Natural killer cell (primary cell): Measurements from ENCODE around the gene PDE4D. TPM values are rescaled to one million over a fixed set of nuclear protein-coding genes. Genes with fewer than 3 reads are reported as not detected.

ENCODE experiments used
- ATAC-seq, 3 donors: fragments of 150-1000 bp in 2 of 3; fragments of 200-7000 bp in 1 of 3; cut with Tn5 transposase; 1 replicate in 1 of 3; 2 replicates in 2 of 3; pipeline ENCODE4 v1.10.0; 2021; ENCODE audit warnings: mild to moderate bottlenecking in 2 of 3, moderate library complexity in 2 of 3
- DNase-seq, 2 donors: peaks; one replicate each; pipeline versions ENCODE4 v3.0.0 to v3.0.0-alpha.2; 2013 to 2021; ENCODE audit warnings: mixed read lengths in 1 of 2
- H3K27ac ChIP-seq: one replicate; pipeline ENCODE4 v1.5.1; 2013; ENCODE audit warnings: mild to moderate bottlenecking, low read length
- H3K27me3 ChIP-seq: one replicate; pipeline ENCODE4 v1.6.1; 2013; ENCODE audit warnings: low read length; ENCODE audit not compliant: control insufficient read depth, insufficient read depth
- H3K36me3 ChIP-seq: one replicate; pipeline ENCODE4 v1.6.1; 2013; ENCODE audit warnings: low read length; ENCODE audit not compliant: control insufficient read depth, insufficient read depth
- H3K4me1 ChIP-seq: one replicate; pipeline ENCODE4 v1.6.1; 2013; ENCODE audit warnings: low read length; ENCODE audit not compliant: control insufficient read depth, insufficient read depth
- H3K4me3 ChIP-seq: one replicate; pipeline ENCODE4 v1.5.1; 2013; ENCODE audit warnings: low read length
- H3K9me3 ChIP-seq: one replicate; pipeline ENCODE4 v1.6.1; 2013; ENCODE audit warnings: low read length; ENCODE audit not compliant: control insufficient read depth, insufficient read depth
- H3K27ac Mint-ChIP-seq, 2 donors: one replicate each; pipeline ENCODE4 v1.8.0; 2022; ENCODE audit warnings: mild to moderate bottlenecking in 2 of 2, mixed read lengths in 2 of 2, moderate library complexity in 1 of 2
- H3K27me3 Mint-ChIP-seq, 2 donors: one replicate each; pipeline ENCODE4 v1.8.0; 2022; ENCODE audit warnings: low read depth in 2 of 2, mixed read lengths in 2 of 2
- H3K36me3 Mint-ChIP-seq: one replicate; pipeline ENCODE4 v1.8.0; 2022; ENCODE audit warnings: mixed read lengths
- H3K4me1 Mint-ChIP-seq, 2 donors: one replicate each; pipeline ENCODE4 v1.8.0; 2022; ENCODE audit warnings: mixed read lengths in 2 of 2
- H3K4me3 Mint-ChIP-seq: one replicate; pipeline ENCODE4 v1.8.0; 2022; ENCODE audit warnings: mild to moderate bottlenecking, moderate library complexity, mixed read lengths
- H3K9me3 Mint-ChIP-seq, 2 donors: one replicate each; pipeline ENCODE4 v1.8.0; 2022; ENCODE audit warnings: mixed read lengths in 2 of 2
- WGBS: methylation state at CpG from one replicate; pipeline ENCODE4 v1.1.7; 2013; ENCODE audit warnings: missing lambda C conversion rate; ENCODE audit not compliant: insufficient coverage; 5-methylcytosine and 5-hydroxymethylcytosine counted together
- intact Hi-C: fragments of 100-400 bp; cut with micrococcal nuclease; formaldehyde crosslinking; loops from one replicate; pipeline ENCODE4 v1.14.2; 2022
- total RNA-seq, 4 donors: library from RNA; stranded (reverse); fragments of 120-200 nt in 1 of 4; gene quantifications; one replicate each; pipeline versions ENCODE4 v1.2.3 to v1.2.4, GENCODE V29; 2013 to 2022
- TF ChIP-seq, protein P1 (sequence below): fragments of 200-600 bp; IDR thresholded peaks from one replicate; pipeline ENCODE4 v1.8.0; 2022; ENCODE audit warnings: antibody characterized with exemption

PDE4D gene
- total RNA-seq, 3 donors from 2014 or later (not counting 1 experiment from before 2014, with no cell fraction given), result 109 to 170 (median 116) TPM

DNA sequence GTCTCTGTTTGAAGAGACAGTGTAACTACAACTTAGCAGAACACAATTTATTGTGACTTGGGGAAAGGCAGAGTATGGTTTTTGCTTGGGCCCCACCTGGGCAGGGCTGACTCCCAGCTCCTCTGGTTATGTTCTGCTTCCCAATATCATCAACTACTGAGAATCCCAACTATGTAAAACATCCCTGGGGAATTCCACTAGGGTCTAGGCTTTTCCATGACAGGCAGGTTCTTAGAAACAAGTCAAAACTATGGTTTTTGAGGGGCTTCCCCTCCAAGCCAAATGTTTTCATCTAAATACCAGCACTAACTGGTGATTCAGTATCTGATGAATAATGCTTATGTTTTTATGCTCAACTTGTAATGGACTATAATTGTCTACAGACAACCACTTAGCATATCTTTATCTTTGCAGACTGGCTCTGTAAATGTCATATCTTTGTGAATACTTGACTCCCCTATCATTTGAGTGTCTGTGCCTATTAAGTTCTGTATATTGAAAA lies 409.5 kb downstream of the PDE4D start:
- Mint-ChIP-seq H3K4me3 (no peak overlapping the region), H3K9me3 (no peaks in the 10 kb centered on the region), H3K27ac (no peak overlapping the region), H3K27me3 (peaks cover 5 to 7% of the 10 kb centered on the region in 2 donors), H3K36me3 (no peaks in the 10 kb centered on the region), H3K4me1 (no peaks in the 10 kb centered on the region)
- Histone ChIP-seq H3K36me3 (no peaks in the 10 kb centered on the region), H3K27ac (no peak overlapping the region), H3K27me3 (no peaks in the 10 kb centered on the region), H3K4me1 (no peaks in the 10 kb centered on the region), H3K9me3 (no peaks in the 10 kb centered on the region), H3K4me3 (no peak overlapping the region)
- DNase-seq, result no peak
- no peak for ATAC-seq
- TF ChIP-seq, protein P1, sequence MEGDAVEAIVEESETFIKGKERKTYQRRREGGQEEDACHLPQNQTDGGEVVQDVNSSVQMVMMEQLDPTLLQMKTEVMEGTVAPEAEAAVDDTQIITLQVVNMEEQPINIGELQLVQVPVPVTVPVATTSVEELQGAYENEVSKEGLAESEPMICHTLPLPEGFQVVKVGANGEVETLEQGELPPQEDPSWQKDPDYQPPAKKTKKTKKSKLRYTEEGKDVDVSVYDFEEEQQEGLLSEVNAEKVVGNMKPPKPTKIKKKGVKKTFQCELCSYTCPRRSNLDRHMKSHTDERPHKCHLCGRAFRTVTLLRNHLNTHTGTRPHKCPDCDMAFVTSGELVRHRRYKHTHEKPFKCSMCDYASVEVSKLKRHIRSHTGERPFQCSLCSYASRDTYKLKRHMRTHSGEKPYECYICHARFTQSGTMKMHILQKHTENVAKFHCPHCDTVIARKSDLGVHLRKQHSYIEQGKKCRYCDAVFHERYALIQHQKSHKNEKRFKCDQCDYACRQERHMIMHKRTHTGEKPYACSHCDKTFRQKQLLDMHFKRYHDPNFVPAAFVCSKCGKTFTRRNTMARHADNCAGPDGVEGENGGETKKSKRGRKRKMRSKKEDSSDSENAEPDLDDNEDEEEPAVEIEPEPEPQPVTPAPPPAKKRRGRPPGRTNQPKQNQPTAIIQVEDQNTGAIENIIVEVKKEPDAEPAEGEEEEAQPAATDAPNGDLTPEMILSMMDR, result no peak
- intact Hi-C loops, result no loop called here

DNA sequence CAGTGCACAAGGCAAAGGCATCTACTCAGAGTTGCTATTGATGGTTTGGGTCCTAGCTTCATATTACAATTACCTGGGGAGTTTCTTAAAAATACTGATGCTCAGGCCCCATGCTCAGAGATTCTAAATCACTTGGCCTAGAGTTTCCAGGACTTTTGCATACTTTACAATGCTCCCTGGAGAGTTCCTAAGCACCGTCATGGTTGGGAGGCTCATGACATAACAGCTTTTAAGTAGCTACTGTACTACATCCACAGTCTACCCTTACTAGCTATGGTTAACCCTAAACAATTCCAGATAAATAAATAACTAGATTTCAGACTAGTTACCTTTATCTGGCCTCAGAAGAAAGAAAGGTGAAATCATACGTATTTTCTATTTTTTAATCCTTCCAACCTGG lies 414.4 kb downstream of the PDE4D start:
- DNase-seq (no peak), ATAC-seq (no peak)
- WGBS, result 66% methylated on average over 2 of the region's 2 CpGs
- no peak overlapping the region for H3K4me3 ChIP-seq
- TF ChIP-seq, protein P1, result no peak
- H3K4me3 Mint-ChIP-seq, result no peak overlapping the region
- intact Hi-C loops, result no loop called here
- H3K9me3 Mint-ChIP-seq, result peaks cover 0 to 2% of the 10 kb centered on the region in 2 donors
- H3K27ac Mint-ChIP-seq, result no peak overlapping the region
- no peak overlapping the region for H3K27ac ChIP-seq
- no peaks in the 10 kb centered on the region for H3K4me1 ChIP-seq
- peaks cover 0 to 5% of the 10 kb centered on the region in 2 donors for H3K27me3 Mint-ChIP-seq
- no peaks in the 10 kb centered on the region for H3K9me3 ChIP-seq
- no peaks in the 10 kb centered on the region for H3K4me1 Mint-ChIP-seq
- no peaks in the 10 kb centered on the region for H3K27me3 ChIP-seq
- no peaks in the 10 kb centered on the region for H3K36me3 Mint-ChIP-seq
- no peaks in the 10 kb centered on the region for H3K36me3 ChIP-seq

DNA sequence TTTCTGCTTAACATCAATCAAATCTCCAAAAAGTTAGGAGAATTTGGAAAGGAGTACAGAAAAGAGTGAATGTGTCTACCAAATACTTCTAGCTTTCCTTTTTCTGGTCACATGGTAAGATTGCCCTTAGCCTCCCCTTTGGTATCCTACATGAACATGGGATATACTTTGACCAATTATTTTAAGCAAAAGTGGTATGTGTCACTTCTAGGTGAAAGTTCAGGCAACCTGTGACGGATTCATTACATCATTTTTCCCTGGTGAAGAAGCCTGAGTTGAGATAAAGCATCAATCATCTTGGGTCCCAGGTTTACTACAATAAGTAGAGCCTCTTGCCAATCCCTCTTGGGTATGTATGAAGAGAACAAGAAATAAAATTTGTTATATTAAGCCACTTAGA lies 419.2 kb downstream of the PDE4D start:
- no peaks in the 10 kb centered on the region for H3K4me1 ChIP-seq
- no peaks in the 10 kb centered on the region for H3K36me3 ChIP-seq
- no peaks in the 10 kb centered on the region for H3K9me3 ChIP-seq
- no peak overlapping the region for H3K4me3 Mint-ChIP-seq
- 89% methylated on average over 1 of the region's 1 CpG for WGBS
- no peaks in the 10 kb centered on the region for H3K27me3 Mint-ChIP-seq
- intact Hi-C loops, result no loop called here
- TF ChIP-seq, protein P1, result no peak
- H3K4me3 ChIP-seq, result no peak overlapping the region
- no peaks in the 10 kb centered on the region for H3K4me1 Mint-ChIP-seq
- DNase-seq (no peak), ATAC-seq (no peak)
- H3K27ac ChIP-seq, result no peak overlapping the region
- no peaks in the 10 kb centered on the region for H3K36me3 Mint-ChIP-seq
- no peak overlapping the region for H3K27ac Mint-ChIP-seq
- no peaks in the 10 kb centered on the region for H3K27me3 ChIP-seq
- H3K9me3 Mint-ChIP-seq, result peaks cover 0 to 2% of the 10 kb centered on the region in 2 donors

DNA sequence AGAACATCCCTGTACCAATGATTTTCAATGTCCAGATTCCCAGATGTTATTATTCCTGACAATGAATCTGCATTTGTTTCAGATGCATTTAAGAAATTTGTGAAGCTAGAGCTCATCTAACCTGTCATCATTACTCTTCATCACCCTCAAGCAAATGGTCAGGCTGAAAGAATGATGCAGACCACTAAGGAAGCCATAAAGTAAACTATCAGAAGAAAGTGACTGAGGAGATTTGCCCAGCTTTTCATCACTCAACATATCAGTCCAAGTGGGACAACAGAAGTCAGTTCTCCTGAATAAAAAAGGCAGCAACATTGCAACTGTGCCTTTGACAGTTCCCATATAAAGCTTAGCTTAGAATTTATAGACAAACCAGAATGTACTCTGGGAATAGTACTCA lies 419.9 kb downstream of the PDE4D start:
- no peaks in the 10 kb centered on the region for H3K4me1 ChIP-seq
- H3K4me3 Mint-ChIP-seq, result no peak overlapping the region
- no peak for ATAC-seq

More for the DNA sequence above, 419.9 kb downstream of the PDE4D start:
- intact Hi-C loops, result no loop called here
- Mint-ChIP-seq H3K27ac (no peak overlapping the region), H3K4me1 (no peaks in the 10 kb centered on the region), H3K27me3 (no peaks in the 10 kb centered on the region), H3K36me3 (no peaks in the 10 kb centered on the region), H3K9me3 (peaks cover 0 to 2% of the 10 kb centered on the region in 2 donors)
- TF ChIP-seq, protein P1, result no peak
- Histone ChIP-seq H3K36me3 (no peaks in the 10 kb centered on the region), H3K27ac (no peak overlapping the region), H3K9me3 (no peaks in the 10 kb centered on the region), H3K27me3 (no peaks in the 10 kb centered on the region), H3K4me3 (no peak overlapping the region)
- no peak for DNase-seq
